Sigmoid colon (tissue), 4 donors: ENCODE results near the gene TMEM95.
A peak's percentile ranks its signal among the peaks of the same experiment; 100 is the strongest.

Experiments
- EP300 ChIP-seq, 4 donors: sonication (generic); formaldehyde crosslinking; IDR thresholded peaks; one replicate each; pipeline ENCODE4 v1.6.1; 2017; ENCODE audit warnings: antibody characterized with exemption in 4 of 4
- POLR2A ChIP-seq, 2 donors: fragments of 450-650 bp; IDR thresholded peaks; one replicate each; pipeline ENCODE4 v1.6.1; 2016; ENCODE audit warnings: antibody characterized with exemption in 2 of 2, mild to moderate bottlenecking in 2 of 2, moderate library complexity in 2 of 2
- POLR2AphosphoS5 ChIP-seq, 4 donors: sonication (generic); formaldehyde crosslinking; IDR thresholded peaks; one replicate each; pipeline ENCODE4 v1.6.1; 2017; ENCODE audit warnings: antibody characterized with exemption in 4 of 4
- TF ChIP-seq, protein P1 (sequence below), 4 experiments: fragments of 450-650 bp in 3 of 4; fragments of 200-600 bp in 1 of 4; IDR thresholded peaks; one replicate each; pipeline ENCODE4 v1.5.1; 2016 to 2019; ENCODE audit warnings: antibody characterized with exemption in 4 of 4, mild to moderate bottlenecking in 3 of 4, moderate library complexity in 2 of 4

DNA sequence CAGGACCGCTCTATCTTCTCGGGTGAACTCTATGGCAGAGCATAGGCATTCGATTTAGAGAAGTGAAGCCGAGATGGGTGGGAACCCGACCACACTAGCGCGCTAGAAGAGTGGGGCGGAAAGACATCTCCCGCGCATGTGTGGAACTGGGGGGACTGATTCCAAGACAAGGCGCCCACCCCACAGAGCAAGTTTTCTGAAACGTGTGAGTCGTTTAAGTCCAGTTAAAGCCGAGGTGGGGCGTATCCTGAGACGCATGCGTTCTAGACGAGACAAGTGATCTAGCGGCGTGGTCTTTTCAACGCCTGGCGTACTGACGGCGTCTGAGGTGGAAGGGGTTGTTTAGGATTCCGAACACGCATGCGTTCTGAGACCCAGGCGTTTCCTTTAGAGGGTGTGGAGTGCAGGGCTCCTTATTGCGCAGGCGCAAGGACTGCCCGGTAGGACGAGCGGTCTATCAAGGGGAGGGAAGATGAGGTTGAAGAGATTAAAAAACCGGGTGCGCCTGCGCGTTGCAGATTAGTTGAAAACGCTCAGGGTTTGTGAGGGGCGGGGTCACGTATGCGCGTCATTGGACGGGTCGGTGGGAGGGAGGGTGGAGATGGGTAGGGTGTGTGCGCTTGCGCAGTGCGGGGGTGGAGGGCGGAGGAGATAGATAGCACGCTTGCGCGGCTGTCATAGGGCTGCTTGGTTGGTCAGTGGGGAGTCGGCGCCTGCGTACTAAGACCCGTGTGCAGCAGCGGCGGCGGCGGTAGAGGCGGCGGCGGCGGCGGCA, 47.9 kb upstream of the TMEM95 start, which contains the start of gene EIF5A:
- TF ChIP-seq, protein P1, sequence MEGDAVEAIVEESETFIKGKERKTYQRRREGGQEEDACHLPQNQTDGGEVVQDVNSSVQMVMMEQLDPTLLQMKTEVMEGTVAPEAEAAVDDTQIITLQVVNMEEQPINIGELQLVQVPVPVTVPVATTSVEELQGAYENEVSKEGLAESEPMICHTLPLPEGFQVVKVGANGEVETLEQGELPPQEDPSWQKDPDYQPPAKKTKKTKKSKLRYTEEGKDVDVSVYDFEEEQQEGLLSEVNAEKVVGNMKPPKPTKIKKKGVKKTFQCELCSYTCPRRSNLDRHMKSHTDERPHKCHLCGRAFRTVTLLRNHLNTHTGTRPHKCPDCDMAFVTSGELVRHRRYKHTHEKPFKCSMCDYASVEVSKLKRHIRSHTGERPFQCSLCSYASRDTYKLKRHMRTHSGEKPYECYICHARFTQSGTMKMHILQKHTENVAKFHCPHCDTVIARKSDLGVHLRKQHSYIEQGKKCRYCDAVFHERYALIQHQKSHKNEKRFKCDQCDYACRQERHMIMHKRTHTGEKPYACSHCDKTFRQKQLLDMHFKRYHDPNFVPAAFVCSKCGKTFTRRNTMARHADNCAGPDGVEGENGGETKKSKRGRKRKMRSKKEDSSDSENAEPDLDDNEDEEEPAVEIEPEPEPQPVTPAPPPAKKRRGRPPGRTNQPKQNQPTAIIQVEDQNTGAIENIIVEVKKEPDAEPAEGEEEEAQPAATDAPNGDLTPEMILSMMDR (IDR thresholded peaks at IDR 0.05) = no peak
- TF ChIP-seq POLR2A (IDR thresholded peaks at IDR 0.05) (peak; percentile 86 to 94), EP300 (IDR thresholded peaks at IDR 0.05) (peak in 1 of 4 donors; percentile 48), POLR2AphosphoS5 (IDR thresholded peaks at IDR 0.05) (peak; percentile 93 to 96 (median 95))
